ENCODE results near the gene CDH13. TPM values are rescaled to one million over a fixed set of nuclear protein-coding genes. Genes with fewer than 3 reads are reported as not detected.

CDH13 gene
- total and polyA plus RNA-seq, 2 donors (not counting 1 experiment from before 2014, with no cell fraction given) = 27.6 to 96.7 TPM

DNA sequence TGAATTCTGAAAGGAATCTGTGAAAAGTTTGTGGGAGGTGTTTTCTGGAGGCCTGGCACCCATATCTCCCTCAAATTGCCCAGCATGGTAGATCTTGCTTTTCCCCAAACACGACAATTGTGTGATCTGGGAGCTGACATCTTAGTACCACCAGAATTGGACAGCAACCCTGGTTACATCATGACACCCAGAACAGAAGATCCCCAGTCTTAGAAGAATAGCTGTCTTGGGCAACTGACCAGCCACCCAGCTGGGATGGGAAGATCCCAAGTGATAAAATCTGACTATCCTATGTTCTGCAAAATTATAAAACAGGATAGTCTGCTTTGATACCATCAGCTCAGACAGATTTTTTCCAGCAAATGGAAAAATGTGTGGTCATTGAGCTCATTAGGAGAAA, 235.3 kb downstream of the CDH13 start:
- H3K9ac ChIP-seq (ENCODE audit: insufficient read depth, low read length) = no peak overlapping the region
- H2AFZ ChIP-seq (ENCODE audit: low read length) = no peak overlapping the region
- H3K27ac ChIP-seq (ENCODE audit: insufficient read depth, low read length) = no peak overlapping the region
- no peak overlapping the region for H3K4me2 ChIP-seq (ENCODE audit: extremely low read depth, insufficient read depth, low read length)
- TF ChIP-seq, protein P1, sequence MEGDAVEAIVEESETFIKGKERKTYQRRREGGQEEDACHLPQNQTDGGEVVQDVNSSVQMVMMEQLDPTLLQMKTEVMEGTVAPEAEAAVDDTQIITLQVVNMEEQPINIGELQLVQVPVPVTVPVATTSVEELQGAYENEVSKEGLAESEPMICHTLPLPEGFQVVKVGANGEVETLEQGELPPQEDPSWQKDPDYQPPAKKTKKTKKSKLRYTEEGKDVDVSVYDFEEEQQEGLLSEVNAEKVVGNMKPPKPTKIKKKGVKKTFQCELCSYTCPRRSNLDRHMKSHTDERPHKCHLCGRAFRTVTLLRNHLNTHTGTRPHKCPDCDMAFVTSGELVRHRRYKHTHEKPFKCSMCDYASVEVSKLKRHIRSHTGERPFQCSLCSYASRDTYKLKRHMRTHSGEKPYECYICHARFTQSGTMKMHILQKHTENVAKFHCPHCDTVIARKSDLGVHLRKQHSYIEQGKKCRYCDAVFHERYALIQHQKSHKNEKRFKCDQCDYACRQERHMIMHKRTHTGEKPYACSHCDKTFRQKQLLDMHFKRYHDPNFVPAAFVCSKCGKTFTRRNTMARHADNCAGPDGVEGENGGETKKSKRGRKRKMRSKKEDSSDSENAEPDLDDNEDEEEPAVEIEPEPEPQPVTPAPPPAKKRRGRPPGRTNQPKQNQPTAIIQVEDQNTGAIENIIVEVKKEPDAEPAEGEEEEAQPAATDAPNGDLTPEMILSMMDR (conservative IDR thresholded peaks at IDR 0.05 in 1 of 2, IDR thresholded peaks at IDR 0.05 in 1 of 2; ENCODE audit: low read depth in 1 of 2, low read length in 2 of 2) = no peak
- no peak for TF ChIP-seq EZH2 (IDR thresholded peaks at IDR 0.05; ENCODE audit: low read length, missing control alignments)
- no peaks in the 10 kb centered on the region for H3K9me3 ChIP-seq (ENCODE audit: control insufficient read depth, insufficient read depth, low read depth, low read length)
- no peaks in the 10 kb centered on the region for H3K4me1 ChIP-seq (ENCODE audit: control insufficient read depth, extremely low read depth, insufficient read depth, low read length)
- DNase-seq (ENCODE audit: low read depth in 2 of 2) = no peak
- no peaks in the 10 kb centered on the region for H3K36me3 ChIP-seq (ENCODE audit: control insufficient read depth, insufficient read depth, low read length)
- no peaks in the 10 kb centered on the region for H3K27me3 ChIP-seq (ENCODE audit: control insufficient read depth, insufficient read depth, low read length)
- H4K20me1 ChIP-seq (ENCODE audit: control insufficient read depth, extremely low read depth, insufficient read depth, low read length) = no peaks in the 10 kb centered on the region
- no peak overlapping the region for H3K4me3 ChIP-seq (replicated peaks in 1 of 4; ENCODE audit: control extremely low read depth in 1 of 4, insufficient read depth in 1 of 4, low read depth in 3 of 4, low read length in 4 of 4)
- no peaks in the 10 kb centered on the region for H3K79me2 ChIP-seq (ENCODE audit: control insufficient read depth, insufficient read depth, low read length)

DNA sequence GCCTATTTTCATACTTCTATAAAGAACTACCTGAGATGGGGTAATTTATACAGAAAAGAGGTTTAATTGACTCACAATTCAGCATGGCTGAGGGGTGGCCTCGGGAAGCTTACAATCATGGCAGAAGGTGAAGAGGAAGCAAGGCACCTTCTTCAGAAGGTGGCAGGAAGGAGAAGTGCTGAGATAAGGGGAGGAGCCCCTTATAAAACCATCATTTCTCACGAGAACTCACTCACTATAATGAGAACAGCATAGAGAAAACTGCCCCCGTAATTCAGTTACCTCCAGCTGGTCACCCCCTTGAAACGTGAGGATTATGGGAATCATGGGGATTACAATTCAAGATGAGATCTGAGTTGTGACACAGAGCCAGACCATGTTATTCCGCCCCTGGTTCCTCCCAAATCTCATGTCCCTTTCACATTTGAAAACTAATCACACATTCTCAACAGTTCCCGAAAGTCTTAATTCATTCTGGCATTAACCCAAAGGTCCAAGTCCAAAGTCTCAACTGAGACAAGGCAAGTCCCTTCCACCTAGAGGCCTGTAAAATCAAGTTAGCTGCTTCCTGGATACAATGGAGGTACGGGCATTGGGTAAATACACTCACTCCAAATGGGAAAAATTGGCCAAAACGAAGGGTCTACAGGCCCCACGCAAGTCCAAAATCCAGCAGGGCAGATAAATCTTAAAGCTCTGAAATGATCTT, 237.7 kb downstream of the CDH13 start:
- H3K4me3 ChIP-seq (replicated peaks in 1 of 4; ENCODE audit: control extremely low read depth in 1 of 4, insufficient read depth in 1 of 4, low read depth in 3 of 4, low read length in 4 of 4) = no peak overlapping the region

GRCh38 chr16:82865412-82865811, 238.6 kb downstream of the CDH13 start:
- no peak overlapping the region for H3K27ac ChIP-seq (ENCODE audit: insufficient read depth, low read length)
- H3K4me3 ChIP-seq (replicated peaks in 1 of 4; ENCODE audit: control extremely low read depth in 1 of 4, insufficient read depth in 1 of 4, low read depth in 3 of 4, low read length in 4 of 4) = no peak overlapping the region
- no peaks in the 10 kb centered on the region for H3K79me2 ChIP-seq (ENCODE audit: control insufficient read depth, insufficient read depth, low read length)
- H3K36me3 ChIP-seq (ENCODE audit: control insufficient read depth, insufficient read depth, low read length) = no peaks in the 10 kb centered on the region
- no peaks in the 10 kb centered on the region for H3K4me1 ChIP-seq (ENCODE audit: control insufficient read depth, extremely low read depth, insufficient read depth, low read length)
- H3K4me2 ChIP-seq (ENCODE audit: extremely low read depth, insufficient read depth, low read length) = no peak overlapping the region
- H3K27me3 ChIP-seq (ENCODE audit: control insufficient read depth, insufficient read depth, low read length) = no peaks in the 10 kb centered on the region
- H3K9ac ChIP-seq (ENCODE audit: insufficient read depth, low read length) = no peak overlapping the region
- no peaks in the 10 kb centered on the region for H3K9me3 ChIP-seq (ENCODE audit: control insufficient read depth, insufficient read depth, low read depth, low read length)
- no peaks in the 10 kb centered on the region for H4K20me1 ChIP-seq (ENCODE audit: control insufficient read depth, extremely low read depth, insufficient read depth, low read length)
- H2AFZ ChIP-seq (ENCODE audit: low read length) = no peak overlapping the region
- TF ChIP-seq EZH2 (IDR thresholded peaks at IDR 0.05; ENCODE audit: low read length, missing control alignments) = no peak
- TF ChIP-seq, protein P1 (conservative IDR thresholded peaks at IDR 0.05 in 1 of 2, IDR thresholded peaks at IDR 0.05 in 1 of 2; ENCODE audit: low read depth in 1 of 2, low read length in 2 of 2) = no peak
- no peak for DNase-seq (ENCODE audit: low read depth in 2 of 2)

More for the DNA sequence above, 237.7 kb downstream of the CDH13 start:
- TF ChIP-seq EZH2 (IDR thresholded peaks at IDR 0.05; ENCODE audit: low read length, missing control alignments) = no peak
- TF ChIP-seq, protein P1 (conservative IDR thresholded peaks at IDR 0.05 in 1 of 2, IDR thresholded peaks at IDR 0.05 in 1 of 2; ENCODE audit: low read depth in 1 of 2, low read length in 2 of 2) = no peak
- Histone ChIP-seq H3K9me3 (ENCODE audit: control insufficient read depth, insufficient read depth, low read depth, low read length) (no peaks in the 10 kb centered on the region), H3K4me2 (ENCODE audit: extremely low read depth, insufficient read depth, low read length) (no peak overlapping the region), H2AFZ (ENCODE audit: low read length) (no peak overlapping the region), H3K27ac (ENCODE audit: insufficient read depth, low read length) (no peak overlapping the region), H3K9ac (ENCODE audit: insufficient read depth, low read length) (no peak overlapping the region), H3K27me3 (ENCODE audit: control insufficient read depth, insufficient read depth, low read length) (no peaks in the 10 kb centered on the region), H4K20me1 (ENCODE audit: control insufficient read depth, extremely low read depth, insufficient read depth, low read length) (no peaks in the 10 kb centered on the region), H3K4me1 (ENCODE audit: control insufficient read depth, extremely low read depth, insufficient read depth, low read length) (no peaks in the 10 kb centered on the region), H3K79me2 (ENCODE audit: control insufficient read depth, insufficient read depth, low read length) (no peaks in the 10 kb centered on the region), H3K36me3 (ENCODE audit: control insufficient read depth, insufficient read depth, low read length) (no peaks in the 10 kb centered on the region)
- no peak for DNase-seq (ENCODE audit: low read depth in 2 of 2)

Data from fibroblast of lung (primary cell).